ENCODE data around the gene GPR101. TPM values are rescaled to one million over a fixed set of nuclear protein-coding genes. Genes with fewer than 3 reads are reported as not detected.
A peak's percentile ranks its signal among the peaks of the same experiment; 100 is the strongest.

The GPR101 gene
- total RNA-seq, 3 donors from 2014 or later, result not detected

- Histone ChIP-seq H3K9me3 (no peaks in the 10 kb centered on the region), H3K4me3 (no peak overlapping the region), H3K27me3 (peaks cover 0 to 29% of the 10 kb centered on the region in 2 donors), H3K27ac (no peak overlapping the region), H3K4me1 (no peaks in the 10 kb centered on the region), H3K36me3 (no peaks in the 10 kb centered on the region)
- TF ChIP-seq CTCF (IDR thresholded peaks at IDR 0.05), result no peak
- no peak for TF ChIP-seq POLR2AphosphoS5 (IDR thresholded peaks at IDR 0.05)
- TF ChIP-seq POLR2A (IDR thresholded peaks at IDR 0.05), result no peak
- intact Hi-C loops (cut with DNase I; ENCODE audit: low total_unique reads), result no loop called here
- DNase-seq (ENCODE audit: low spot score in 2 of 2), result no peak
These were observed 29.3 kb upstream of the GPR101 start for GRCh38 chrX:137062915-137063617.

DNA sequence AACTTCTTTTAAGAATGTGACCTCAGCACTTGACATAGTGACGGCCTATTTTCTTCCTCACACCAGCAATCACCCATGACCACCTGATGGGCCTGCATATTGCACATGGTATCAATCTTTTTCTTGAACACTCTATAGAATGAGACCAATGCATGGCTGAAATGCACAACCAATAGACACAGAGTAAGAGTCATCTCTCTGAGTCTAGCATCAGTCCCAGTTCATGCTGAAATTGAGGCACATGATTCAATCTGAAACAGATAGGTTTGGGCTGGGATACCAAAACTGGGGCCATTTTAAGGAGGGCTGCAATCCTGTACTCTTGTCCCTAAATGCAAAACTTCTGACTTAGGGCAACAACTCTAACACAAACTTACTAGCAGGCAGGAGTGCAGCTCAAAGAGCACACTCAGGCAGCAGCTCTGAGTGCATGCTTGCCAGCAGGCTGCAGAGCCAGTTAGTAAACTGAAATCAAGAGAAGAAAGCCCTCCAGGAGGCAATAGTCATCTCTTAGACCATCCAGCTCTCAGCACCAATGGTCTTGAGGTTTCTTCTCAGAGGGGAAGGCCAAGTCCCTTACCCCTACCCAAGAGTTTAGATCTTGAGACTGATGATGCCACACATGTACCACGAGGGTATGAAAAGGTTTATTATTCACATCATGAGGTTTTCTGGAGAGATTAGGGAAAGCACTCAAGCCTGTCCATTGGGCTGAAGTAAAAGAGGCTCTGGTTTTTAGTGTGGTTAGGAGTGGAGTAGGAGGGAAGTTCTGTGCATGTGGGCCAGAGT is 24.7 kb upstream of the GPR101 start:
- no peak overlapping the region for H3K4me3 ChIP-seq
- H3K27me3 ChIP-seq, result peaks cover 0 to 49% of the 10 kb centered on the region in 2 donors
- H3K36me3 ChIP-seq, result no peaks in the 10 kb centered on the region
- TF ChIP-seq CTCF (IDR thresholded peaks at IDR 0.05), result no peak
- TF ChIP-seq POLR2A (IDR thresholded peaks at IDR 0.05), result no peak
- no peak for TF ChIP-seq POLR2AphosphoS5 (IDR thresholded peaks at IDR 0.05)
- no peaks in the 10 kb centered on the region for H3K4me1 ChIP-seq
- no peaks in the 10 kb centered on the region for H3K9me3 ChIP-seq
- DNase-seq (ENCODE audit: low spot score in 2 of 2), result no peak
- intact Hi-C loops (cut with DNase I; ENCODE audit: low total_unique reads), result no loop called here
- H3K27ac ChIP-seq, result no peak overlapping the region

DNA sequence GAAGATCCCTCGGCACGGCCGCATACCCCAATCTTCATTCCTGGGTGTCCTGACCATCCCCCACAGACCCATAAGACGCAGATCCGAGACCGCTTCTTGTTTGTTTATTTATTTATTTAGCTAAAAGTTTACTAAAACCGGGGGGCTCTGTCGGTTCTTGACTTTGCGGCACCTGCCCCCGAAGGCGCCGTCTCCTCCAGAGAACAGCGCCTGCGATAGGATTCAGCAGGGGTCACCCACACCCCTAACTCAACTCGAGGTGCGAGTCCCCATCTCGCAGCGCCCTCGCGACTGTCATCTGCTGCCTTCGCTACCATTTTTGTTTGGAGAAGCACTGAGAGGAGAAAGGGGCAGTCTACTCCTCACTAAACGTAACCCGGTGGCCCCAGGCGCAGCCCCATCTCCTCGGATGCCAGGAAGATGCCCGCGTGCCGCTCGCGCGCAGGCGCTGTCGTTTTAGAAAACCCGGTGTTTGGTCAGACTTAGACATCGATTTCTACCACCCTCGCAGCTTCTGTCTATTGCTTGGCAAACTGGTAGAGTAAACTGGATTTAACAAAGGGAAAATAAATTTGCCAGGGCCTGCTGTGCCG is 18.9 kb upstream of the GPR101 start:
- TF ChIP-seq POLR2AphosphoS5 (IDR thresholded peaks at IDR 0.05) (no peak), CTCF (IDR thresholded peaks at IDR 0.05) (no peak), POLR2A (IDR thresholded peaks at IDR 0.05) (no peak)
- Histone ChIP-seq H3K36me3 (no peaks in the 10 kb centered on the region), H3K4me3 (peak overlapping the region; percentile 28 to 60 (median 47)), H3K27ac (no peak overlapping the region), H3K9me3 (no peaks in the 10 kb centered on the region), H3K4me1 (no peaks in the 10 kb centered on the region), H3K27me3 (peaks cover 0 to 64% of the 10 kb centered on the region in 2 donors)
- DNase-seq (ENCODE audit: low spot score in 2 of 2), result no peak
- intact Hi-C loops (cut with DNase I; ENCODE audit: low total_unique reads), result loop anchor here (5.0 kb wide), 1 partner anchor 245 kb away; no protein-coding TSS in a partner anchor

- no peaks in the 10 kb centered on the region for H3K9me3 ChIP-seq
- TF ChIP-seq POLR2A (IDR thresholded peaks at IDR 0.05), result no peak
- peak in 2 of 3 donors; percentile 47 to 52 for TF ChIP-seq CTCF (IDR thresholded peaks at IDR 0.05)
- no peak for DNase-seq (ENCODE audit: low spot score in 2 of 2)
- peak overlapping the region; percentile 28 to 60 (median 47) for H3K4me3 ChIP-seq
- intact Hi-C loops (cut with DNase I; ENCODE audit: low total_unique reads), result loop anchor here (5.0 kb wide), 1 partner anchor 245 kb away; no protein-coding TSS in a partner anchor
- peaks cover 0 to 64% of the 10 kb centered on the region in 2 donors for H3K27me3 ChIP-seq
- H3K4me1 ChIP-seq, result no peaks in the 10 kb centered on the region
- no peaks in the 10 kb centered on the region for H3K36me3 ChIP-seq
- H3K27ac ChIP-seq, result no peak overlapping the region
These were observed 18.3 kb upstream of the GPR101 start for GRCh38 chrX:137051978-137052642.

All from breast epithelium (tissue), 4 donors.